Panc1 (cell line): ENCODE data around the gene SRP68. TPM values are rescaled to one million over a fixed set of nuclear protein-coding genes. Genes with fewer than 3 reads are reported as not detected.

Experiments used
- ATAC-seq: fragments of 200-7000 bp; cut with Tn5 transposase; 2 replicates; pipeline ENCODE4 v1.9.1; 2020; ENCODE audit warnings: mild to moderate bottlenecking, moderate library complexity
- BruUV-seq: library from RNA; stranded (reverse); fragments of 400-500 nt; replicated peaks from 2 replicates; lab custom pipeline; 2021; lab: Mats Ljungman, UMichigan
- CTCF ChIA-PET: fragments of 300-600 bp; sonication (Branson Sonifier 250); formaldehyde crosslinking; loops from one replicate; lab custom pipeline; 2022; ENCODE audit warnings: antibody characterized with exemption; lab: Charles Lee
- POLR2A ChIA-PET: fragments of 300-600 bp; sonication (Branson Sonifier 250); formaldehyde crosslinking; loops from one replicate; lab custom pipeline; 2022; ENCODE audit warnings: antibody characterized with exemption; lab: Charles Lee
- DNase-seq: peaks from one replicate; pipeline ENCODE4 v3.0.0-alpha.2; 2010; ENCODE audit warnings: low read depth, low spot score
- H3K27ac ChIP-seq: 2 replicates; pipeline ENCODE4 v1.5.1; 2011; ENCODE audit warnings: mild to moderate bottlenecking, low read length, inconsistent platforms
- H3K27me3 ChIP-seq: fragments of 200-500 bp; sonication (Bioruptor generic); 2 replicates; pipeline ENCODE4 v1.6.0; 2014; ENCODE audit warnings: low read length, inconsistent platforms; ENCODE audit not compliant: control insufficient read depth, insufficient read depth
- H3K36me3 ChIP-seq: fragments of 200-500 bp; sonication (Bioruptor generic); 2 replicates; pipeline ENCODE4 v1.5.1; 2014; ENCODE audit warnings: inconsistent platforms, mild to moderate bottlenecking, low read length, moderate library complexity; ENCODE audit not compliant: control insufficient read depth, insufficient read depth
- H3K4me1 ChIP-seq: 2 replicates; pipeline ENCODE4 v1.5.1; 2011; ENCODE audit warnings: inconsistent platforms, mild to moderate bottlenecking, low read length, moderate library complexity; ENCODE audit not compliant: control insufficient read depth, insufficient read depth
- H3K4me3 ChIP-seq, 2 experiments: 2 replicates each; pipeline ENCODE4 v1.5.1; 2011 to 2012; ENCODE audit warnings: low read depth in 2 of 2, low read length in 2 of 2, mild to moderate bottlenecking in 2 of 2, inconsistent platforms in 1 of 2, moderate library complexity in 1 of 2
- H3K9me3 ChIP-seq: fragments of 200-500 bp; sonication (Bioruptor generic); 2 replicates; pipeline ENCODE4 v1.5.1; 2014; ENCODE audit warnings: low read depth, mild to moderate bottlenecking, inconsistent platforms, low read length, moderate library complexity; ENCODE audit not compliant: control insufficient read depth, insufficient read depth
- POLR2AphosphoS5 ChIP-seq: IDR thresholded peaks from 2 replicates; pipeline ENCODE4 v1.6.1; 2012; ENCODE audit warnings: mild to moderate bottlenecking, low read depth, low read length, moderate library complexity
- SIN3A ChIP-seq: IDR thresholded peaks from 2 replicates; pipeline ENCODE4 v1.6.1; 2012; ENCODE audit warnings: low read depth, mild to moderate bottlenecking, low read length, moderate library complexity, borderline replicate concordance; ENCODE audit not compliant: insufficient read depth
- TCF7L2 ChIP-seq: IDR thresholded peaks from 2 replicates; pipeline ENCODE4 v1.6.1; 2011; ENCODE audit warnings: mild to moderate bottlenecking, low read depth, low read length, inconsistent platforms
- in situ Hi-C: cut with HindIII; loops from 2 replicates; pipeline ENCODE4 v1.10.0; 2016; ENCODE audit warnings: low sequenced_read_pairs, low pct_unique_long_range_greater_than_20kb
- intact Hi-C: fragments of 100-400 bp; cut with micrococcal nuclease; formaldehyde crosslinking; loops from one replicate; pipeline ENCODE4 v1.10.0; 2022; ENCODE audit not compliant: unreplicated experiment
- total RNA-seq: library from RNA; stranded (reverse); gene quantifications from one replicate; pipeline ENCODE4 v1.2.1, GENCODE V29; 2021; ENCODE audit not compliant: unreplicated experiment
- TF ChIP-seq, protein P1 (sequence below), 2 experiments: IDR thresholded peaks; 2 replicates each; pipeline ENCODE4 v1.6.1; 2011 to 2012; ENCODE audit warnings: low read depth in 2 of 2, control low read depth in 1 of 2, low read length in 1 of 2, mild to moderate bottlenecking in 1 of 2, moderate library complexity in 1 of 2; ENCODE audit not compliant: insufficient read depth in 1 of 2
- TF ChIP-seq, protein P2 (sequence below): fragments of 450-650 bp; IDR thresholded peaks from 2 replicates; pipeline ENCODE4 v1.5.1; 2017; ENCODE audit warnings: mild to moderate bottlenecking

SRP68 gene
- total RNA-seq, 1 experiment from 2014 or later = 100 TPM

DNA sequence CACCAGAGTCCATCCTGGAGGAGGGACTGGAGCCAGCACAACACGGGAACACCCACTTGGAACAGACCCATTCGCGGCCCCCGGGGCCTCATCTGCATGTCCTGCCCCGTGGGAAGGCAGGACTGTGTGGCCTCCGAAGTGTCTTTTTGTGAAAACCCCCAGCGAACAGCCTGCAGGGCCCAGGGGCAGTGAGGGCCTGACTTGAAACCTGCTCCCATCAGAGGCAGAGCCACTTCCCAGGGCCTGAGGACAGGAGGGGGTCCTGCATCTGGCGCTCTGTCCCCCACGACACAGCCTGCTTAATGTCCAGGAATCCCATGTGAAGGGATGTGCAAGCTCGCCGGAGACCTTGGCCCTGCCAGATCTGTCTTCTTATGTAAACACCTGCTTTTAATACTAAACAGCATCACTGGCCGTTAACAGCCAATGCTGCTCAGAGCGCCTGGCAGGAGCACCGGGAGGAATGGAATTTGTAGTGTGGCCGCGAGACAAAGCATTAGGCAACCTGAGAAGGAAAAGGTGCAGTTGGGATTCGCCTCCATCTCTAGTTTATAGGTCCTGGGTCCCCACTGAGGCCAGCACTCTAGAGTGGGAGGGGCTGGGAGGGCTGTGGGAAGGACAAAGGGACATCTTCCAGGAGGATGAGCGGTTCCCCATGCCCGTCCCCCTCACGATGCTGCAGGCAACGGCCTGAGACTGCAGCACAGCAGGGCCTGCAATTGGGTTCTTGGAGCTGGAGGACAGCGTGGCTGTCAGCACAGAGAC lies 35.6 kb downstream of the SRP68 start:
- no peak for DNase-seq
- H3K9me3 ChIP-seq = no peaks in the 10 kb centered on the region
- ChIA-PET POLR2A (no interaction called here), CTCF (interaction anchor here (0.5 kb wide), 1 partner anchor 145 kb away, joined by 3 read pairs; no protein-coding TSS in a partner anchor)
- no TSS peak for BruUV-seq
- H3K27ac ChIP-seq = no peak overlapping the region
- peaks cover 24% of the 10 kb centered on the region for H3K36me3 ChIP-seq
- in situ Hi-C loops = no loop called here
- H3K4me3 ChIP-seq = no peak overlapping the region
- no peaks in the 10 kb centered on the region for H3K27me3 ChIP-seq
- TF ChIP-seq SIN3A (no peak), TCF7L2 (no peak), POLR2AphosphoS5 (no peak)
- TF ChIP-seq, protein P1, sequence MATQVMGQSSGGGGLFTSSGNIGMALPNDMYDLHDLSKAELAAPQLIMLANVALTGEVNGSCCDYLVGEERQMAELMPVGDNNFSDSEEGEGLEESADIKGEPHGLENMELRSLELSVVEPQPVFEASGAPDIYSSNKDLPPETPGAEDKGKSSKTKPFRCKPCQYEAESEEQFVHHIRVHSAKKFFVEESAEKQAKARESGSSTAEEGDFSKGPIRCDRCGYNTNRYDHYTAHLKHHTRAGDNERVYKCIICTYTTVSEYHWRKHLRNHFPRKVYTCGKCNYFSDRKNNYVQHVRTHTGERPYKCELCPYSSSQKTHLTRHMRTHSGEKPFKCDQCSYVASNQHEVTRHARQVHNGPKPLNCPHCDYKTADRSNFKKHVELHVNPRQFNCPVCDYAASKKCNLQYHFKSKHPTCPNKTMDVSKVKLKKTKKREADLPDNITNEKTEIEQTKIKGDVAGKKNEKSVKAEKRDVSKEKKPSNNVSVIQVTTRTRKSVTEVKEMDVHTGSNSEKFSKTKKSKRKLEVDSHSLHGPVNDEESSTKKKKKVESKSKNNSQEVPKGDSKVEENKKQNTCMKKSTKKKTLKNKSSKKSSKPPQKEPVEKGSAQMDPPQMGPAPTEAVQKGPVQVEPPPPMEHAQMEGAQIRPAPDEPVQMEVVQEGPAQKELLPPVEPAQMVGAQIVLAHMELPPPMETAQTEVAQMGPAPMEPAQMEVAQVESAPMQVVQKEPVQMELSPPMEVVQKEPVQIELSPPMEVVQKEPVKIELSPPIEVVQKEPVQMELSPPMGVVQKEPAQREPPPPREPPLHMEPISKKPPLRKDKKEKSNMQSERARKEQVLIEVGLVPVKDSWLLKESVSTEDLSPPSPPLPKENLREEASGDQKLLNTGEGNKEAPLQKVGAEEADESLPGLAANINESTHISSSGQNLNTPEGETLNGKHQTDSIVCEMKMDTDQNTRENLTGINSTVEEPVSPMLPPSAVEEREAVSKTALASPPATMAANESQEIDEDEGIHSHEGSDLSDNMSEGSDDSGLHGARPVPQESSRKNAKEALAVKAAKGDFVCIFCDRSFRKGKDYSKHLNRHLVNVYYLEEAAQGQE (IDR thresholded peaks at IDR 0.05; ENCODE audit: insufficient read depth in 1 of 2, low read depth in 2 of 2, low read length in 1 of 2) = no peak
- TF ChIP-seq, protein P2, sequence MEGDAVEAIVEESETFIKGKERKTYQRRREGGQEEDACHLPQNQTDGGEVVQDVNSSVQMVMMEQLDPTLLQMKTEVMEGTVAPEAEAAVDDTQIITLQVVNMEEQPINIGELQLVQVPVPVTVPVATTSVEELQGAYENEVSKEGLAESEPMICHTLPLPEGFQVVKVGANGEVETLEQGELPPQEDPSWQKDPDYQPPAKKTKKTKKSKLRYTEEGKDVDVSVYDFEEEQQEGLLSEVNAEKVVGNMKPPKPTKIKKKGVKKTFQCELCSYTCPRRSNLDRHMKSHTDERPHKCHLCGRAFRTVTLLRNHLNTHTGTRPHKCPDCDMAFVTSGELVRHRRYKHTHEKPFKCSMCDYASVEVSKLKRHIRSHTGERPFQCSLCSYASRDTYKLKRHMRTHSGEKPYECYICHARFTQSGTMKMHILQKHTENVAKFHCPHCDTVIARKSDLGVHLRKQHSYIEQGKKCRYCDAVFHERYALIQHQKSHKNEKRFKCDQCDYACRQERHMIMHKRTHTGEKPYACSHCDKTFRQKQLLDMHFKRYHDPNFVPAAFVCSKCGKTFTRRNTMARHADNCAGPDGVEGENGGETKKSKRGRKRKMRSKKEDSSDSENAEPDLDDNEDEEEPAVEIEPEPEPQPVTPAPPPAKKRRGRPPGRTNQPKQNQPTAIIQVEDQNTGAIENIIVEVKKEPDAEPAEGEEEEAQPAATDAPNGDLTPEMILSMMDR = no peak
- intact Hi-C loops = no loop called here
- H3K4me1 ChIP-seq = no peaks in the 10 kb centered on the region
- peak; percentile 27; the same call in 1 of the 2 replicates for ATAC-seq

- H3K9me3 ChIP-seq = no peaks in the 10 kb centered on the region
- POLR2A ChIA-PET = no interaction called here
- peaks cover 12% of the 10 kb centered on the region for H3K36me3 ChIP-seq
- TF ChIP-seq TCF7L2 = no peak
- TF ChIP-seq, protein P1 (IDR thresholded peaks at IDR 0.05; ENCODE audit: insufficient read depth in 1 of 2, low read depth in 2 of 2, low read length in 1 of 2) = no peak
- TF ChIP-seq POLR2AphosphoS5 = no peak
- TF ChIP-seq, protein P2 = no peak
- TF ChIP-seq SIN3A = no peak
- DNase-seq (no peak), ATAC-seq (no peak)
- H3K4me3 ChIP-seq = no peak overlapping the region
- in situ Hi-C loops = no loop called here
- intact Hi-C loops = no loop called here
- H3K4me1 ChIP-seq = peaks cover 4% of the 10 kb centered on the region
- CTCF ChIA-PET = interaction anchor here (0.5 to 0.6 kb wide), 2 partner anchors 58 to 148 kb away, joined by 4 to 5 read pairs; no protein-coding TSS in a partner anchor
- H3K27ac ChIP-seq = no peak overlapping the region
- BruUV-seq = no TSS peak
- no peaks in the 10 kb centered on the region for H3K27me3 ChIP-seq
Observed at GRCh38 chr17:76034428-76035350, 37.6 kb downstream of the SRP68 start.
